HEK293 (cell line): ENCODE results near the gene EML3.

Source experiments
- CTCF ChIA-PET: fragments of 350-600 bp; formaldehyde crosslinking; extraction: SDS; loops from one replicate; lab custom pipeline; 2021; ENCODE audit warnings: antibody characterized with exemption; lab: Yijun Ruan, JAX
- POLR2A ChIA-PET: fragments of 300-600 bp; formaldehyde crosslinking; extraction: SDS; loops from one replicate; lab custom pipeline; 2020; ENCODE audit warnings: antibody characterized with exemption, inconsistent platforms; lab: Yijun Ruan, JAX
- H3K27ac ChIP-seq: fragments of 200-500 bp; sonication (Bioruptor generic); 2 replicates; pipeline ENCODE4 v1.5.1; 2014; ENCODE audit warnings: low read depth, low read length, control low read depth, inconsistent platforms; ENCODE audit errors: extremely low read depth
- H3K36me3 ChIP-seq, 2 experiments: fragments of 200-500 bp in 1 of 2; sonication (Bioruptor generic) in 1 of 2; 1 replicate in 1 of 2; 2 replicates in 1 of 2; pipeline ENCODE4 v1.5.1; 2014 to 2017; ENCODE audit warnings: inconsistent platforms in 2 of 2, low read length in 2 of 2; ENCODE audit not compliant: control insufficient read depth in 2 of 2, insufficient read depth in 1 of 2
- H3K4me1 ChIP-seq: fragments of 200-500 bp; sonication (Bioruptor generic); 2 replicates; pipeline ENCODE4 v1.5.1; 2014; ENCODE audit warnings: mild to moderate bottlenecking, low read length, inconsistent platforms; ENCODE audit not compliant: control insufficient read depth, insufficient read depth
- H3K4me3 ChIP-seq: 2 replicates; pipeline ENCODE4 v1.5.1; 2011; ENCODE audit warnings: low read depth, mild to moderate bottlenecking, control low read depth, low read length, moderate library complexity
- H3K9me3 ChIP-seq: fragments of 200-500 bp; sonication (Bioruptor generic); 2 replicates; pipeline ENCODE4 v1.5.1; 2014; ENCODE audit warnings: low read depth, low read length, inconsistent platforms; ENCODE audit not compliant: control insufficient read depth, insufficient read depth
- ATF2 ChIP-seq: fragments of 450-650 bp; formaldehyde crosslinking; IDR thresholded peaks from 2 replicates; pipeline ENCODE4 v1.5.1; 2016; ENCODE audit warnings: missing biosample characterization, missing genetic modification characterization, low read depth
- CTCF ChIP-seq: fragments of 450-650 bp; formaldehyde crosslinking; IDR thresholded peaks from 2 replicates; pipeline ENCODE4 v1.5.1; 2016; ENCODE audit warnings: missing biosample characterization, missing genetic modification characterization
- EGR2 ChIP-seq: fragments of 450-650 bp; formaldehyde crosslinking; IDR thresholded peaks from 2 replicates; pipeline ENCODE4 v1.5.1; 2016; ENCODE audit warnings: low read depth, missing biosample characterization, missing genetic modification characterization
- INSM2 ChIP-seq: fragments of 450-650 bp; formaldehyde crosslinking; IDR thresholded peaks from 2 replicates; pipeline ENCODE4 v1.5.1; 2016; ENCODE audit warnings: missing biosample characterization, missing genetic modification characterization
- KLF10 ChIP-seq: fragments of 450-650 bp; IDR thresholded peaks from 2 replicates; pipeline ENCODE4 v1.5.1; 2018; ENCODE audit warnings: missing biosample characterization, mild to moderate bottlenecking, missing genetic modification characterization
- KLF17 ChIP-seq: fragments of 450-650 bp; formaldehyde crosslinking; IDR thresholded peaks from 2 replicates; pipeline ENCODE4 v1.5.1; 2016; ENCODE audit warnings: missing biosample characterization, missing genetic modification characterization
- KLF7 ChIP-seq: fragments of 450-650 bp; formaldehyde crosslinking; IDR thresholded peaks from 2 replicates; pipeline ENCODE4 v1.5.1; 2016; ENCODE audit warnings: missing biosample characterization, missing genetic modification characterization, borderline replicate concordance
- PATZ1 ChIP-seq: fragments of 450-650 bp; formaldehyde crosslinking; IDR thresholded peaks from 2 replicates; pipeline ENCODE4 v1.5.1; 2016; ENCODE audit warnings: missing biosample characterization, missing genetic modification characterization
- RBAK ChIP-seq: fragments of 450-650 bp; formaldehyde crosslinking; IDR thresholded peaks from 2 replicates; pipeline ENCODE4 v1.5.1; 2016; ENCODE audit warnings: missing biosample characterization, missing genetic modification characterization
- SP7 ChIP-seq: fragments of 450-650 bp; formaldehyde crosslinking; IDR thresholded peaks from 2 replicates; pipeline ENCODE4 v1.5.1; 2016; ENCODE audit warnings: missing biosample characterization, missing genetic modification characterization
- ZEB2 ChIP-seq: fragments of 450-650 bp; formaldehyde crosslinking; IDR thresholded peaks from 2 replicates; pipeline ENCODE4 v1.5.1; 2016; ENCODE audit warnings: missing biosample characterization, missing genetic modification characterization
- ZNF140 ChIP-seq: fragments of 450-650 bp; formaldehyde crosslinking; IDR thresholded peaks from 2 replicates; pipeline ENCODE4 v1.5.1; 2016; ENCODE audit warnings: missing biosample characterization, missing genetic modification characterization
- ZNF174 ChIP-seq: fragments of 450-650 bp; formaldehyde crosslinking; IDR thresholded peaks from 2 replicates; pipeline ENCODE4 v1.5.0; 2017; ENCODE audit warnings: missing biosample characterization, mild to moderate bottlenecking, missing genetic modification characterization
- ZNF391 ChIP-seq: fragments of 450-650 bp; formaldehyde crosslinking; IDR thresholded peaks from 2 replicates; pipeline ENCODE4 v1.5.1; 2016; ENCODE audit warnings: low read depth, missing biosample characterization, missing genetic modification characterization, borderline replicate concordance
- ZNF473 ChIP-seq: fragments of 450-650 bp; formaldehyde crosslinking; IDR thresholded peaks from 2 replicates; pipeline ENCODE4 v1.5.1; 2017; ENCODE audit warnings: missing biosample characterization, missing genetic modification characterization
- ZNF514 ChIP-seq: fragments of 450-650 bp; formaldehyde crosslinking; IDR thresholded peaks from 2 replicates; pipeline ENCODE4 v1.5.1; 2016; ENCODE audit warnings: missing biosample characterization, missing genetic modification characterization
- ZNF561 ChIP-seq: fragments of 450-650 bp; IDR thresholded peaks from 2 replicates; pipeline ENCODE4 v1.5.1; 2018; ENCODE audit warnings: missing biosample characterization, missing genetic modification characterization, borderline replicate concordance
- ZNF580 ChIP-seq: fragments of 450-650 bp; formaldehyde crosslinking; IDR thresholded peaks from 2 replicates; pipeline ENCODE4 v1.5.1; 2016; ENCODE audit warnings: missing biosample characterization, missing genetic modification characterization
- ZNF677 ChIP-seq: fragments of 450-650 bp; IDR thresholded peaks from 2 replicates; pipeline ENCODE4 v1.5.0; 2018; ENCODE audit warnings: missing biosample characterization, mild to moderate bottlenecking, missing genetic modification characterization, moderate library complexity
- ZNF785 ChIP-seq: fragments of 450-650 bp; formaldehyde crosslinking; IDR thresholded peaks from 2 replicates; pipeline ENCODE4 v1.5.1; 2016; ENCODE audit warnings: missing biosample characterization, missing genetic modification characterization
- ZNF843 ChIP-seq: fragments of 450-650 bp; formaldehyde crosslinking; IDR thresholded peaks from 2 replicates; pipeline ENCODE4 v1.5.1; 2016; ENCODE audit warnings: missing biosample characterization, missing genetic modification characterization
- ZSCAN5A ChIP-seq: fragments of 450-650 bp; formaldehyde crosslinking; IDR thresholded peaks from 2 replicates; pipeline ENCODE4 v1.5.1; 2016; ENCODE audit warnings: missing biosample characterization, missing genetic modification characterization
- ZXDB ChIP-seq: fragments of 450-650 bp; formaldehyde crosslinking; IDR thresholded peaks from 2 replicates; pipeline ENCODE4 v1.5.1; 2016; ENCODE audit warnings: missing biosample characterization, missing genetic modification characterization

The EML3 gene

GRCh38 chr11:62591448-62592145 is 21.0 kb downstream of the EML3 start, which contains the start of gene TUT1 (continued):
- no peak for TF ChIP-seq ZNF514 (tag by site-specific recombination)
- TF ChIP-seq ZNF174 = no peak
- TF ChIP-seq KLF17 (tag by site-specific recombination) = peak; percentile 95
- TF ChIP-seq RBAK (tag by site-specific recombination) = no peak
- TF ChIP-seq ZNF473 (tag by site-specific recombination) = no peak
- peak; percentile 88 for TF ChIP-seq INSM2 (tag by site-specific recombination)
- peak; percentile 50 for TF ChIP-seq PATZ1
- peak; percentile 94 for TF ChIP-seq SP7
- peak; percentile 85; the same call in 1 of the 2 replicates for TF ChIP-seq ZNF391 (tag by site-specific recombination)
- peak; percentile 76 for TF ChIP-seq ATF2
- peak; percentile 83; the same call in 1 of the 2 replicates for TF ChIP-seq KLF7
- peak; percentile 90 for TF ChIP-seq ZNF580 (tag by site-specific recombination)
- TF ChIP-seq ZNF785 (tag by site-specific recombination) = no peak
- 0 out of 2 replicates have a peak, but pooled peaks have one; percentile 49 for TF ChIP-seq ZSCAN5A (tag by site-specific recombination)
- TF ChIP-seq ZEB2 (tag by site-specific recombination) = peak; percentile 91

GRCh38 chr11:62588966-62589637 is 23.5 kb downstream of the EML3 start:
- Histone ChIP-seq H3K36me3 (peaks cover 14 to 51% of the 10 kb centered on the region in 2 experiments; a peak in 2 of 3 replicates), H3K9me3 (no peaks in the 10 kb centered on the region), H3K27ac (no peak overlapping the region), H3K4me1 (no peaks in the 10 kb centered on the region), H3K4me3 (no peak overlapping the region)
- CTCF ChIA-PET = interaction anchor here (0.6 to 1.0 kb wide), 6 partner anchors 9 to 105 kb away, joined by 3 to 5 read pairs (median 3); partner anchors contain the start of gene EEF1G
- POLR2A ChIA-PET = interaction anchor here (0.7 to 3.2 kb wide), 4 partner anchors 13 to 64 kb away, joined by 3 to 13 read pairs (median 4); partner anchors contain the start of genes B3GAT3, EEF1G, INTS5 and MTA2
- TF ChIP-seq ZNF677 (tag by site-specific recombination) = no peak
- TF ChIP-seq ATF2 = no peak
- TF ChIP-seq ZNF391 (tag by site-specific recombination) = no peak
- TF ChIP-seq ZXDB (tag by site-specific recombination) = no peak
- no peak for TF ChIP-seq EGR2 (tag by site-specific recombination)
- TF ChIP-seq CTCF = peak; percentile 8; the same call in 1 of the 2 replicates
- TF ChIP-seq ZNF561 (tag by site-specific recombination) = no peak
- TF ChIP-seq ZNF843 (tag by site-specific recombination) = no peak
- no peak for TF ChIP-seq KLF10 (tag by site-specific recombination)
- TF ChIP-seq ZNF140 = no peak
